HG03354 (cell line): Measurements from ENCODE around the gene SULT1B1.
"Not testable (repeated sequence)": the region's sequence is repeated elsewhere in the genome, so short reads cannot be mapped to it uniquely, and the experiment has no call there.

ENCODE experiments used
- ATAC-seq: cut with Tn5 transposase; IDR thresholded peaks from one replicate; pipeline ENCODE4 v1.9.1; 2021; ENCODE audit warnings: mild to moderate bottlenecking; ENCODE audit not compliant: unreplicated experiment, poor library complexity, severe bottlenecking

The SULT1B1 gene

DNA sequence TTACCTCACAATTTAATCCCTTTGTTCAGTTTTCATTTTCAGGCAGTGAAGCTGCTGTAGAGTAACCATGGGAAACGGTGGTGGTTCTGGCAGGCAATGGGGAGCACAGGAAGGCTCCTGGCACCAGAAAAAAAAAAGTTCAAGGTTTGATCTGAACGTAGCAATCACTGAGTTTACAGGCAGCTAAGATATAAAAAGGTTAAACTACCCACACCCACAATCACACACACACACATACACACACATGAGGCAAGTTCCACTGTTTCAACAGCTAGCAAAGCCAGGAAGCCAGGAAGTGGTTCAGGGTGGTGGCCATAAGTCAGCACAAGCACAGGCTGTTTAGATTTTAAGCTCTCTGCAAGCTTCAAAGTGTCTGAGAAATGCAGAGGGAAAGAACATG lies at the start of gene SULT1B1:
Gene SULT1B1, minus strand, starts transcription at position 166 of the 400 bp plus-strand sequence. CDS start 5,403 bp downstream, outside the sequence.
- no peak for ATAC-seq

DNA sequence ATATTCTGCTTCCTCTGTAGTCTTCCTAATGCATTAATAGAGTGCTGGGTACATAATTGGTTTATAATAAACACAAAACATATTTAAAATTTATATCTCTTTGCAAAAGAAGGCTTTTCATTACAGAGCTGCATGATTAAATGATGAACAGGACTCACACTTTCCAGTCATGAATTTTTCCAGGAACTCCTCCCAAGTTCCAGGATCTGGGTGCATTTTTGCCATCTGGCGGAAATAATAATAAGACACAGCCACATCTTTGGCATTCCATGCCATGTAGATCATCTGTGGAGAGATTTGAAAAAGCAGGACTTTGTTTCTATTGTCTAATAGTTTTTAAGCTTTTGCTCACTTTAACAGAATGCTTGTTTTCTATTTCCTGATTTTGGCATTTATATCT lies 40.2 kb upstream of the SULT1B1 start:
- ATAC-seq = no peak

DNA sequence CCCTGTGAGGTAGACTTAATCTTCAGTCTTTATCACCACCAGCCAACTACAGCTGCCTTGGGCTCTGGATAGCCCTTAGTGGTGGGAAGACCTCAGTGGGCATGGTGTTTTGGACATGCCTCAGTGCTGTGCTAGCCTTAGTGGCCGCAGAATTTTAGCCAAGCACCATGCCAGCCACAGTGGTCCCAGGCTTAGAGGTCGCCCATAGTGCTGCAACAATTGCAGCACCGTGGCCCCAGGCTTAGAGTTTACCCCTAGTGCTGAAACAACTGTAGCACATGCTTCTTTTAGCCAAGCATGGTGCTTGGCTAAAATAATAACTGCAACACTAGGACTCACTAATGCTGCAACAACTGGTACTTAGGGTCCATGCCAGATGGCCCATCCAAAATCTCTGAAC lies 38.9 kb upstream of the SULT1B1 start:
- ATAC-seq = no peak

DNA sequence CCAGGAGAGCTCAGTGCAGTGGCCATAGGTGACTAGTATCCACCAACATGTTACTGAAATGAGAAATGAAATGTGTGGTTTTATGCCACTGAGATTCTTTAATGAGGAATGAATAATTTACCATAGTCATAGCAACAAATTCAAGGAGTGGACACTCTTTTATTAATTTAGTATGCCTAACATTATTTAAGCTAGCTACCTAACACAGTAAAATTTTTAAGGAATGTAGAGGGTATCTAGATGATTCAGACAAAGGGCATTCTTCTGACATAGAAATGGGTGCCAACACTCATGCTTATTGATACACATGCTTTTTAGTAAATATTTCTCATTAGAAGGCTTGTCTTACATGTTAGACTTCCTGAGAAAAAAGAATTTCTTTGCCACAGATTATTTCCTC lies 33.3 kb upstream of the SULT1B1 start:
- ATAC-seq = no peak

DNA sequence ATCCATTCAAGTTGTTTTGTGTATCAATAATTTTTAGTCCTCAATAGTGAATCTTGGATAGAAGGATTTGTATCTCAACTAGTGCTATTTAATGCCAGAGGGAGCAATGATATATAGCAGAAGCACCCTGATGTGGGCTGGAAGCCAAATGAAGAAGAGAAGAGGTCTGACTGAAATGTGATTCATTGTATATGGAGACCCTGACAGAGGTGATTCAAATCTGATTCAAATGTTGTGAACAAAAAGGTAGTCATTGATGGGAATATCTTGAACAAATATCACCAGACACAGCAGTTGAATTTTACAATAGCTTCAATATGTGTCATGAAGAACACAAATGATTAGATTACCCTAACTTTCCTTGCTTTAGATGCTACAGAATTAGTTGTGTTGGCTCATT lies 27.5 kb upstream of the SULT1B1 start:
- no peak for ATAC-seq

DNA sequence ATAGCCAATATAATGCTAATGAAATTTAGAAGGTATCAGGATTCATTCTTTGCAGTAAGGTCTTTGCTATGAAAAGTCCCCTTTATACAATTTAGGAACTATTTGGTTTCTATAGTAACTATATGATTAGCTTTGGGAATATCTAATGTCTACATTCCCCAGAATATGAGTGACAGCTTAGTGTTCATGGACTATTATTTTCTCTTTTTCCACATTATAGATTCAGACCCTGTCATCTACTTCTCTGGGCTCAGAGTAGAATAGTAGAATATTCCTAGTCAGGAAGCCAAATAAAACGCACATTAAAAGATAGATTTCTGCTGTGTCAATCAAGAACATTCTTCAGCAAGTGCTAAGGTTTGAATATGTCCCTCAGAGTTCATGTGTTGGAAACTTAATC lies 26.1 kb upstream of the SULT1B1 start:
- no peak for ATAC-seq

DNA sequence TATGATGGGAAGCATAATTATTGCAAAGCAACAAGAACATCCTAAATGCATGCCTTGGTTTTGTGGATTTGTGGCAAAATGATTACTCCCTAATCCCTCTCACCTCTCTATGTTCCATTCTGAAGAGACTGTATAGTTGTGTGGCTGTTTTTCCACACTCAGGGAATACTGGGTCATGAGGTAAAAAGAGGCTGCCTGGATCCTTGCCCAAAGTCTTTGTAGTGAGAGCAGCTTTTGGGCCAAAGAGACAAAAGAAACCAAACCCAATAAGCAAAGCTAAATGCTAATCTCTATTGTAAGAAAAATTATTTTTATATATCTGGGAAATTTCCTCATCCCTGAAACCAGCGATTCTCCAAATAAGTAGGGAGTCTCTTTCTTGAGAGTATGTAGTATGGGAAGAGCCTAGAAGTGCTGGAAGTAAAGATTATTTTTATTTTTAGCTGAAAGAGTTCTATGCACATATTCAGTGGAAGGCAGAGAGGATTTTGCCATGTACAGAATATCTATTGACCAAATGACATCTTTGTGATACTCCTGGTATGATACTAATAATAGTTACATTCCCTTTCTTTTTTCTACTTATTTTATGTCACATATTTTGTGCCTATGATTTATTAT lies 24.9 kb upstream of the SULT1B1 start:
- ATAC-seq = no peak

DNA sequence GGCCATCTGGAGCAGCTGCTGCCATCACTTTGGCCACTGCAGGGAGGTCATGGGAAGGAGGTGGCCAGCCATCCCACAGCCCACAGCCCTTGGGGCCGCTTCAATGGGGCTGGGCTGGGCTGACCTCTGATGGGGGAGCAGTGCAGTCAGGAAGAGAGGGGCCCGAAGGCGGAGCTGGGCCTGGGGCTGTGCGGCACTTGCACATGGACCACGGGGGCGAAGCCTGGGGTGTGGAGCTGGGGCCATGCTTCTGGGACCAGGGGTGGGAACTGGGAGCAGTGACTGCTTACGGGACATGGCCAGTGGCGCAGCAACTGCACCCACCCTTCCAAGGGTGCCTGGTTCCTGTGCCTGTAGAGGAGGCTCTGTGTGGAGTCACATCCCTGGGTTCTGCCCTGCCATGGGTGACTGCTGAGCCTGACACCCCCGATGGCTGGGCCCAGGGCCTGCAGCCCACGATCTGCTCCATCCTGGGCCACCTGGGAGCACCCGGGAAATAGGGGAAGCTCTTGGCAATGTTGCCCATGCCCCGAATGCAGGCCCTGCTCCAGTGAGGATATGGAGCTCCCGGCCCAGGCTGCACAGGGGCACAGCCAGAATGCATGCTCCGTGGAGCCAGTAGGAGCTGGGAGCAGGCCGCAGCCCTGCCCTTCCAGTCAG lies 22.4 kb upstream of the SULT1B1 start:
- no peak for ATAC-seq

DNA sequence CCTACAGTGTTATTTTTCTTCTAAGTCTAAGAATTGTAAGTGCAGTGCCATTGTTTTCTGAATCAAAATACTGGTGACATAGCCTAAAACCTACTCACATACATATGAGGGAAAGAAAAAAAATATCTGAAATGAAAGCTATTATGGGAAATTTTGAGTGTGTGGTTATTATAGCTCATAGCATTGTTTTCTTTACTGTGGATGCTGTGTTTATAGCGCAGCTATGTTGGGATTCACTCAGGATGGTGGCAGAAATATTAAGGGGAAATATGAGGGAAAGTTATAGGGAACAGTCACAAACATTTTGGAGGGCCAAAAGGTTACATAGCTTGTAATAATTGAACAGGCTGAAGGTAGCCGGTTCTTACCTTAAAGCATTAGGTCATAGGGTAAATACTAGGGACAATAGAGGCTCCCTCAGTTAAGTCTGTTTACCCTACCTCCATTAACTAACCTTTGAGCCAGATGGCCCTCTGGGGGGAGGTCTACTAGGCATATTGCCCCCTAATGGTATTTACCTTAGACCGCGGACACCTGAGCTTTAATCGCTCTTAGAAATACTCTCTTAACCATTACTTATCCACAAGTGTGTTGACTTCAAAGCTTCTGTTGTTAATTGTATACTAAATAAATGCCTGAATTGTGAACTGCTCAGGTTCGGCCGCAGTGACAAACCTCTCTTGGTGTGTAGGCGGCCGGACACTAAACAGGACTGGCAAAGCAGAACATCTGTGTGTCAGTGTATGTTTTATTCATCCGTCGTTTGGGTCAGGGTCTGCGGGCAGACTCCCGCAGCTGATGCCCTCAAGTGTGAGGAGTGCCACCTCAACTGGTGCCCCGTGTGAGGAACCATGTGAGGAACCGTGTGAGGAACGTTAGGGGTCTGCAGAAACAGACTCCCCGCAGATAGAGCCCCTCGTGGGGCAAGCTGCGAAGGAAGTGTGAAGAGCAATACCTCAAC lies 21.3 kb upstream of the SULT1B1 start:
- no peak for ATAC-seq

DNA sequence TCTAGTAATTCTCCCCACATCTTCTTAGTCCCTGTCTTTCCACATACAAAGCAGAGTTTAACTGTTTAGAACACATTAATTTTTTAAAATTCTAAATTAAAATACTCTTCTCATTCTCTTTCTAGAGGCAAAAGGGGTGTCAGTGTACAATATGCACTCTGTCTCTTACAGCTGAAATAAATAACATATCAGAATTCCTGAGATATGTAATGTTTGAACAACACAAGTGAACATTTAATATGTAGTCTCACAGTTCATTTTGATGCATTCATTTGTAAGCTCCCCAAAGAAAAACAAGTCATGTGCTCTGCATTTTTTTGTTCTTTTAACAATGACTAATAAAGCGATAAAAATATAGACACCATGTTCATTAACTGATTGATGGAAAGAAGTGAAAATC lies 19.7 kb upstream of the SULT1B1 start:
- no peak for ATAC-seq

DNA sequence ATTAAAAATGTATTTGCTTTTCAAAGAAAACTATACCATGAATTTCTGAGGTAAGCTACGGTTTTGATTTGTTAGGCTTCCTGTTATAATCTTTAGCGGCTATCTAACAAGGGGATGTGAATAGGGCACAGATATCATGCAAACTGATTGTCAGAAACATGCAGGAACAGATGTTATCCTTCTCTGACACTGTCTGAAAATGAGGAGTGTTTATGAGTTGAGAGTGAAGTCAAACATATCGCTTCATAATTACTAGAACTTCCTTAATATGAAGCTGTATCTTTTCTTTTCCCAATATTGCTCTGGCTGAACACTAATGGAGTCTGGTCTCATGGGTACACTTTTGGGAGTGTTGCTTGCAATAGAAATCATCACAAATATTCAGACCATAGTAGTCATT lies 16.3 kb upstream of the SULT1B1 start:
- no peak for ATAC-seq

DNA sequence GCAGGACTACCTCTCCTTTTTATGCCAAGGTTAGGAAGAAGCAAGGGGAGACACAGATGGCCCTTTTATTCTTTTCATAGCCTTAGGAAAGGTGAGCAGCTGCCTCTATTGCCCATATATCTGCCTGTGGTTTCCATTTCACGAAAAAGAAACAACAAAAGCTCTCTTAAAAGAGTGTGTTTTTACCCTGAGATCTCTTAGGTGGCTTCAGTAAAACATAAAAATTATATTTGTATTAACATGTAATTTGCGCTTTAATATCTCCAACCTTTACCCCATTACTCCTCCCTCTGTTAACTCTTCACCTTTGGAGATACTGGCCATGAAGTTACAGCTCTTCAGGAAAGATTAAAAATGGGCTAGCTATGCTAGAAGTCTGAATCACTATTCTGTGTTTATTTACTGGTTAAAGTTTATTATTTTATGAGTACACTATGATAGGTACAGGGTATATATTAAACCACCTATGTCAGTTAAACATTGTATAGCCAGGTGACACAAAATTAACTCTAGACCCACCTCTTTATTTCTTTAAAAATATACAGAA lies 15.0 kb upstream of the SULT1B1 start:
- ATAC-seq = no peak

DNA sequence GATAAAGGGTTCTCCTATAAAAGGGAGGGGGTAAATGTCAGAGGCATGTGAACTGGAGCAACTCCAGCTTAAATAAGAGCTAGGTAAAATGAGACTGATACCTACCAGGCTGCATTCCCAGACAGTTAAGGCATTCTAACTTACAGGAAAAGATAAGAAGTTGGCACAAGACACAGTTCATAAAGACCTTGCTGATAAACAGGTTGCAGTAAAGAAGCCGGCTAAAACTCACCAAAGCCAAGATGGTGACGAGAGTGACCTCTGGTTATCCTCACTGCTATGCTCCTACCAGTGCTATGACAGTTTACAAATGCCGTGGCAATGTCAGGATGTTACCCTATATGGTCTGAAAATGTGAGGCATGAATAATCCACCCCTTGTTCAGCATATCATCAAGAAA lies 13.1 kb upstream of the SULT1B1 start:
- ATAC-seq = no peak

DNA sequence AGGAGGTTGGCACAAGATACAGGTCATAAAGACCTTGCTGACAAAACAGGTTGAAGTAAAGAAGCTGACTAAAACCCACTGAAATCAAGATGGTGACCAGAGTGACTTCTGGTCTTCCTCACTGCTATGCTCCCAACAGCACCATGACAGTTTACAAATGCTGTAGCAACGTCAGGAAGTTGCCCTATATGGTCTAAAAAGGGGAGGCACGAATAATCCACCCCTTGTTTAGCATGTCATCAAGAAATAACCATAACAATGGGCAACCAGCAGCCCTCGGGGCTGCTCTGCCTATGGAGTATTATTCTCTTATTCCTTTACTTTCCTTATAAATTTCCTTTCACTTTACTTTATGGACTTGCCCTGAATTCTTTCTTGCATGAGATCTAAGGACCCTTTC lies 8.1 kb upstream of the SULT1B1 start:
- ATAC-seq = not testable (repeated sequence)

DNA sequence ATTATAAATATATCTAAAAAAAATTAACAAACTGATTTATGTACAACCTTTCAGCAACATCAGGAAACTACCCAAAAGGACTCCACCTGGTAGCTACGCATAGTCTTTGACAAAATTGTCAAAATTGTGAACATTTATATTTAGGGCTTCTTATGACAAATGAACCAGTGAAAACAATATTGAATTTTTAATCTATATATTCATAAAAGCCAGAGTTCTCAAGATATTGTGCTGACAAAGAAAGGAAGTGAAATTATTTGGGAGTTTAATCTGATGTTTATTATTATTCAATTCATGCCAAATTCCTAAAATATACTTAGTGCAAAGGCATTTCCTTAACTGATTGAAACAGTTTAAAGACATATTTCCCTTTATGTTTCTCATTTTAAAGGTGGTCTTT lies 5.3 kb upstream of the SULT1B1 start:
- no peak for ATAC-seq

DNA sequence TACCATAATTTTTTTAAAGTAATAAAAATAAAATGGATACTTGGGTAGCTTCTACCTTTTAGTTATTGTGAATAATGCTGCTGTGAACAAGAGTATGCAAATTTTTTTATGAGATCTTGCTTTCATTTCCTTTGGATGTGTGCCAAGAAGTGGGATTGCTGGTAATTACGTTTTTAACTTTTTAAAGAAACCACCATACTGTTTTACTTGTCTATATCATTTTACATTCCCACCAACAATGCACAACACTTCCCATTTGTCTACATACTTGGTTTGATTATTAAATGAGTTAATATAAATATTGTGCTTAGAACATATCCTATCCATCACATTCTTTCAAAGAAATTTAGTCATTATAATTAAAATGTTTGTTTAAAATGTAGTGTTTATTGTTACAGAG lies 3.9 kb upstream of the SULT1B1 start:
- no peak for ATAC-seq

DNA sequence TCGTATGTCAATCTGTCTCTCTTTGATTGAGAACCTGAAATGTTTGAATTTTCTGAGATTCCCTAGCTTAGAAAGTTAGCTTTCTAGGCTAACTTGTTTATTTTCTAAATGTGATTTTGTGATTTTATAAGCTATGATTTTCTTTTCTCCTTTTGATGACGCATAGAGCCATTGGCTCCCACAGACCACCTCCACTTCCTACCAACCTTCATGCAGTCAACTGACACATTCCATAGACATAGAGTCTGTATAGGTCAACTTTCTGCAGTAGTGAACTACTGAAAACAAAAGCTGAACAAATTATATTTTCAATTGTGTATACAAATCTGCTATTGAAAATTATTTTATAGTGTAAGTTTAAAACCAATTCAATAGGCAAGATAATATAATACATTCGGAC lies 2.8 kb upstream of the SULT1B1 start:
- no peak for ATAC-seq

DNA sequence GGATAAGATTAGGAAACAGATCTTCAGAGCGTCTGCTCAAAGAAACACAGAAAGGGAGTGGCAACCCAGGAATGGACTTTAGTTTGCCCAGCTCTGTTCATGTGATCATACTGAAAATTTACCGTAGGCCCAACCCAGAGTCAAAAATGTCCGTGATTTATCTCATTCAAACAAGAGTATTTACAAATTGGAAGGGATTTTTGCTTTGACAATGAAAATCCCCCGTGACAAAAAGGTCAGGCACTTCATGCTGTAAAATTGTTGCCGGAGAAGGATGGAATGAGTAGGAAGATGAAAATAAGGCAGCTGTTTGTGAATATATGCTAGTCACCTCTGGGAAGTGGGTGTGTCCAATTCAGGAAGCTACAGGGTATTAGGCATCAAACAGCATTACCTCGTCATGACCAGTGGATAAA lies 1.2 kb downstream of the SULT1B1 start:
- no peak for ATAC-seq

DNA sequence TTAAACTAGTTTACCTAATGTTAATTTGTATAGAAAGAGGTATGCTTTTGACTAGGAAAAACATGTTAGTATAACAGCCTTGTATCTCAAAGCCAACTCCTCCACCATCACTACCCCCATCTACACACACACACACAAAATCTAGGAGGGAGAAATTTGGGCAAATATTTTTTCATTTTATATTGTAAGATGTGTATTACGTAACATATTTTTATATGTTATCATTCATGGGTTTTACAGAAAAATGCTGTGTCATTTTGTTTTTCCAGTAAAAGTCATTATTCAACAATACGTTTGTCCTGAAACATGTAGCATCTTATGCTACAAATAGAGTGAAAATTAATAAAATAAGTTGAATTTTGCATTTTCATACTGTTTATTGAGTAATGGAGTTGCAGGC lies 3.0 kb downstream of the SULT1B1 start:
- no peak for ATAC-seq

DNA sequence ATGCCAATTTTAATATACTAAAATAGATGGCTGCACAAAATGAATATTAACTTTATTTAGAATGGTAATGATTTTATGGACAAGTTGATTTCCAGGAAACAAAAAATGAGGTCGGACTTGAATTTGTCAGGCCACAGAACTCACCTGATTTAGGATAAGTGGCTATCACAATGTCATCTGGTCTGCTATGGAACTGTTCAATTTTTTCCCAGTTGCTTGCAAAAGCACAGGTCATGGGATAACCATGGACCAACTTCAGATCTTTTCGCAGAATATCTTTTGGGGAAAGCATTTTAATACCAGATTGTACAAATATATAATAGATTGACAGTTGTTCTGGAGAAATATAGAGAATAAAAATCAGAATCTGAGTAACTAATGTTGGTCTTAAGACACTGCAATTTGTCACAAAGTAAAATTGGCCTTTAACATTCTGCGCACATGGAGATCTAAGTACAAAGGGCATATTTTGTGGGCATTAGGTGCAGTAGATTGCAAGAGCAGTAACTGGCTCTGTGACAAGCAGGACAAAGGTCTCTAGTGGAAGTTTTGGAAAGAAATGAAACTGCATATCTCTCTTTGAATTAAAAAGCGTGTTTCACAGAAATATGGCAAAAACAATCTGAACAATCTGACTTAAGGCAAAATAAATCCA lies 5.4 kb downstream of the SULT1B1 start:
- ATAC-seq = no peak
